HG03469 (cell line): ENCODE measurements around the gene BMP8B.
"Not testable (repeated sequence)": the region's sequence is repeated elsewhere in the genome, so short reads cannot be mapped to it uniquely, and the experiment has no call there.

Experiments used
- ATAC-seq: cut with Tn5 transposase; IDR thresholded peaks from one replicate; pipeline ENCODE4 v1.9.1; 2021; ENCODE audit warnings: mild to moderate bottlenecking, moderate library complexity, moderate number of reproducible peaks; ENCODE audit not compliant: unreplicated experiment

BMP8B gene

DNA sequence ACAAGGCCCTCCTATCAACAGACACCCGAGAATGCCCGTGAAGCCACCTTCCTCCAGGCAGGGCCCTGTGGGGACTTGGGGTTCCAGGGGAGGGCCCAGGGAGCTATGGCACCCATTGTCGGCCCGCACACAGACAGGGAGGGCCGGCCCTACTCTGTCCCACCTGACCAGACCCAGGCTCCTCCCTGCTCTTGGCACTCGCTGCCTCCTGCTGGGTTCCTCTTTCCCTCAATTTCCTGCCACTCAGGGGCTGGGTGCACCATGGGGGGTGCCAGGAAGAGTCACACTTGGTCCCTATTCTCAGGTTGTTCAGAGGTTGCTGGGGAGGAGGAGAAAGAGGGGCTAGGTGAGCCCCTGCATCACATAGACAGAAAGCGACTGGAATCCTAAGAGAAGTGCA is 9.5 kb downstream of the BMP8B start:
- no peak for ATAC-seq

DNA sequence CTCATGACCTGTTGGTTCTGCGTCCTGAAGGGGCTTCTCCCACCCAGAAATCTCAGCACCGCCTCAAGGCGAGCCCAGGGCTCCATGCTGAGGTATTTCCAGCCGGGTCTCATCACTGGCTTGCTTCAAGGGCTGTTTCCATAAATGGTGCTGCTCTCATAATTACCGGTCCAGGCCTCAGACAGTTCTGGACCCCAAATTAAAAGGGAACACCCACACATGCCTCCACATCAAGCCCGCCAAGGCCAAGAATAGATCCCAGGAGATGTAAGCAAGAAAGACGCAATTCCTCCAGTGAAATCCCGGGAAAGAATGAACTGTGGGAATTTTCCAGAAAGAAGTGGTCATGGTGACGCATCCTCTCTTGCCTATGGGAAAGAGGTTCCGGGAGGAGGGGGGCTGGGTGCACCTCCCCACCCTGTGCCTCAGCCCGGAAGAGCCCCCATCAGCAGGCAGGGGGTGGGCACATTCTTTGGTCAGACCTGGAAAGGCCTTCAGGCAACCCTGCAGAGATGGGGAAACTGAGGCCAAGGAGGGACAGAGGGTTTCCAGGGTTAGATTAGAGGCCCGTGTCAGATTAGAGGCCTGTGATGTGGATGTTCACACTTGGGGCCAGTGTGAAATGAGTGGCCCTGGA is 10.1 kb downstream of the BMP8B start:
- ATAC-seq: not testable (repeated sequence)

DNA sequence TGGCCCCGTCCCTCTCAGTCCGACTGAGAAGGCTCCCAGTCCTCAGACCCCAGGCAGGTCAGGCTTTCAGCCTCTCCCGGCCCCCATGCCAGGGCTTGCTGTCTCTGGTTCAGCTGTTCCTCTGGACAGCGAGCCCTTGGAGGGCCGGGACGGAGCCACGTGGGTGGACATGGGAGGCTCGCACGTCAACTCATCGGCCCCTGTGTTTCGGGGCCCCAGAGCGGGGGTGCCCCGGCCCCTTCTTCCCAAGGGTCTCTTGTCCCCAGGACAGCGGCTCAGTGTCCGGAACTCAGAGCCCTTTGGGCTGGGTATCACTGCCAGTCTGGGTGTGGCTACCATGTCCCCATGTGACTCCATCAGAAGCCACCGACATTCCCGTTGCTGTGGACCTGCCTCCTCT is 10.8 kb downstream of the BMP8B start:
- not testable (repeated sequence) for ATAC-seq

DNA sequence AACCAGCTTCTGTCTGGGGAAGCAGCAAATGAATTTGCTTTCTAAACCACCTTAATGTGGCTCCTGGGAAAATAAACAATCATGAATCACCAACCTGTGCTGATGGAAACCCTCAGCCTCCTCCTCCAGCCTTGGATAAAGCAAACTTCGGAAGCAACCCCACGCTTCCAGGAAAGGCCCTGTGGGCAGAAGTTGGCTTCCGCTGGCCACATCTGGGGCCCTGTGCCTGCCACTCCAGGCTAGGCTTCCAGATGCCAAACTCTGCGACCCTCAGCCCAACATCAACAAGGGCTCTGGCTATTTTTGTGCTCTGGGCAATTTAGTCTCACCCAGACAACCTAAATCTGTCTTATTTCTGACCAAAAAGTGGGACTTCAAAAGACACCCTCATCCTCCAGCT is 11.4 kb downstream of the BMP8B start:
- no peak for ATAC-seq

DNA sequence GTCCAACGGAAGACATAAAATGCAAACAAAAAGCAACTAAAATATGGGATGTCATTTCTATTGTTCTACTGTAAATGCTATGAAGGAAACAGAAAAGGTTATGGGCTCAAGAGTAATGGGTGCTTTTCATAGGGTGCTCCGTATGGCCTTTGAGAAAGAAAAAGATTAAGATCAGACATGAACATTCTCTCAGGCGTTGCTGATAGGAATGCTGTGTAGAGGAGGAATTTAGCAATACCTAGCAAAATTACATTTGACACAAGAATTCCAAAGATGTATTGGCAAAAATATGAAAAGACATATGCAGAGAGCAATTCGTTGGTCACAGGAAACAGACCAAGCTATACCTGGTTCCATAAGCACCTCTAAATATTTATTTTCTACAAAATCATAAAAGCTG is 11.8 kb downstream of the BMP8B start:
- no peak for ATAC-seq

DNA sequence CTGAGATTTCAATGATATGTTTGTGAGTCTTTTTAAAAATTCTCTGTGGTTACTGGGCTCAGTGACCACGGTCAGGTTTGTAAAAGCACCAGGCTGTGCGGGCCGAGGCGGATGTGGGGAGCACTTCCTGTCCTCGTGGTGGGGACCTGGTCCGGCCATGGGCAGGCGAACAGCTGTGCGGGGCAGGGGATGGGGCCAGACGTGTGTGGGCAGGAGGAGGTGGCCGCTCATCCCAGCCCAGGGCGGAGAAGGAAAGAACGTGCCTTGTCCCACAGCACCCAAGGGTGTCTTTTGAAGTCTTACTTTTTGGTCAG is 12.3 kb downstream of the BMP8B start:
- ATAC-seq: no peak

DNA sequence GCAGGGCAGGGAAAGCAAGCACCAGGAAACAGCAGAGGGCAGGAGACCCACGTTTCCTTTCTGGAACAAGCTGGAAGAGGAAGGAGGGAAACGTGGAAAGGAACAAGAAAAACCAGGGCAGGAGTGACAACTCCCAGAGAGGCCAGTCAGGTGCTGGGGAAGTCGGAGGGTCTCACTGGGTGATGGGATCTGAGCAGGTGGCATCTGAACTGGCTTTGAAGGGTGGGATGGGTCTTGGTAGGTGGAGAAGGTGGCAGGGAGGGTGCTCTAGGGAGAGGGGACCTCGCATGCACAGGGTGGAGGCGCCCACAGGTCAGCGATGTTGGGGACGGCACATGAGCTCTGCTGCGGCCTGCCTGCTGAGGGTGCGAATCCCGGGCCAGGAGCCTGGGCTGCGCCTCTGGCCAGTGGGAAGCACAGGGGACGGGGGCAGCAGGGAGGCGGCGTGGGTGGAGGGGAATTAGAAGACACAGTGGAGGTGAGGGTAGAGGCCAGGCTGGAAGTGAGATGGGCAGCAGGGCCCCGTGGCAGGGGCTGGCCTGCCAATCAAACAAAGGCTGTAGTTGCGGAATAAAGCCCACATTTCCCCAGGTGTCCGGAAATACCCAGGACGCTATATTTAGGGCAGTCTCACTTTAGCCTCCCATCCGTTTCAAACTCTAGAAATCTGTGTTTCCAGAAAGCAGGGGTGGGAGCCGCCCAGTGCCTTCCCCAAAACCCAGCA is 12.8 kb downstream of the BMP8B start:
- not testable (repeated sequence) for ATAC-seq

DNA sequence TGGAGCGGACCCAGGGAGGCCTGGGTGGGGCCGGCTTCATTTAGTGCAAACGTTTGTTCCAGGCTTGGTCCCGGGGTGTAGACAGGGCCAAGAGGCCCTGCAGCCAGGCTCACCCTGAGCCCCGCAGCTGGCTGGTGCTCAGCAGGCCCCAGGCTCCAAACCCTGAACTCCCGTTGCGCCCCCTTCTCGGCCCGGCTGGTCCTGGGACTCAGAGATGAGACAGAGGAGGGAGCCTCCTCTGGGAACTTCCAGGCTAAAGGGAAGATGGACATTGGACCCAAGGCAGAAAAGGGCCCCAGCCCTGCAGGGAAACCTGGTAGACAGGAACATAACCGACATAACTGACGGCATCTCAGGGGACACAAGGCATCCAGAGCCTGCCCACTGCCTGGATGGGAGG is 13.5 kb downstream of the BMP8B start:
- not testable (repeated sequence) for ATAC-seq

DNA sequence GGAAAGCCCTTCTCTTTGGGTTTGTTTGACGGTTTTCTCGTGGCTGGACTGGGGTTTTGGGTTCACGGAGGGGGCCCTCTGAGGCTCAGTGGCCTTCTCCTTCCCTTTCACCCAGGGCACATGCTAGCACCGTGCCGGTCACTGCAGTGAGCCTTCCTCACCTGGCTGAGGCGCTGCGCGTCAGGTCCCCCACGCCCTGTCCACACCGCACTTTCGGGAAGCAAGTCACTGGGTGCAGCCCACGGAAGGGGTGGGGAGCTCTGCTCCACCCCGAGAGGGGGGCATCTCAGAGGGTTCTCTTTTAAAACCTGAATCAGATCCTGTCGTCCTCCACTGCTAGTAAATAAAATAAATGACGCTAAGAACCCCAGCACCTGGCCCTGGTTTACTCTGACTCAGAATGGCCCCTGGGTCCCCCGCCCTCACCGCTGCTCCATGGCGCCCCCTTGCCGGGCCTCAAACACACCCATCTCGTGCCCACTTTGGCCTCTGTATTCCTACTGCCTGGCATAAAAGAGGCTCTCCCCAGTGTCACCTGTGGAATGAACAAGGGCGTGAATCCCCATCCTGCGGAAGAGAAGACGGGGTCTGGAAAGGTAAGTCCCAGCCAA is 15.2 kb downstream of the BMP8B start:
- not testable (repeated sequence) for ATAC-seq

DNA sequence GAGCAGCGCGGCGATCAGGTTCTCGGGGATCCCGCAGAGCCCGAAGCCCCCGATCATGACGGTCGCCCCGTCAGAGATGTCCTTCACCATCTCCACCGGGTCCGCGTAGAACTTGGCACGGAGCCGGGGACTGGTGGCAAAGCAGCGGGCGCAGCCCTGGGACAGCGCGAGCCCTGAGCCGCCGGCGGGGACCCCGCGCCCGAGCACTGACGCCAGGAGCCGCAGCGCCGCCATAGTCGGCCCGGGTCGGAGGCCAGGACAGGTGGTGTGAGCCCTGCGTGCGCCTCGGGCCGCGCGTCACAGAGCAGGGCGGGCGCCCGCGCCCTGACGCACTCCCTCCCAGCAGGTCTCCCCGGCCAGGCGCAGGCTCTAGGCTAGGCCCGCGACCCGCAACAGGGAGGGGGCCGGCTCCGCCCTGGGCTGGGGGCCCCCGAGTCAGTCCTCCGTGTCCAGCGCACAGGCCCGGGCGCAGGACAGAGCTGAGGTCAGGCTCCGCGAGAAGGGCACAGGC is 17.6 kb downstream of the BMP8B start, which contains the start of gene OXCT2:
Gene OXCT2 (minus strand): TSS at position 327 of the 511 bp plus-strand sequence. CDS start 93 bp downstream, at position 234.
- not testable (repeated sequence) for ATAC-seq

DNA sequence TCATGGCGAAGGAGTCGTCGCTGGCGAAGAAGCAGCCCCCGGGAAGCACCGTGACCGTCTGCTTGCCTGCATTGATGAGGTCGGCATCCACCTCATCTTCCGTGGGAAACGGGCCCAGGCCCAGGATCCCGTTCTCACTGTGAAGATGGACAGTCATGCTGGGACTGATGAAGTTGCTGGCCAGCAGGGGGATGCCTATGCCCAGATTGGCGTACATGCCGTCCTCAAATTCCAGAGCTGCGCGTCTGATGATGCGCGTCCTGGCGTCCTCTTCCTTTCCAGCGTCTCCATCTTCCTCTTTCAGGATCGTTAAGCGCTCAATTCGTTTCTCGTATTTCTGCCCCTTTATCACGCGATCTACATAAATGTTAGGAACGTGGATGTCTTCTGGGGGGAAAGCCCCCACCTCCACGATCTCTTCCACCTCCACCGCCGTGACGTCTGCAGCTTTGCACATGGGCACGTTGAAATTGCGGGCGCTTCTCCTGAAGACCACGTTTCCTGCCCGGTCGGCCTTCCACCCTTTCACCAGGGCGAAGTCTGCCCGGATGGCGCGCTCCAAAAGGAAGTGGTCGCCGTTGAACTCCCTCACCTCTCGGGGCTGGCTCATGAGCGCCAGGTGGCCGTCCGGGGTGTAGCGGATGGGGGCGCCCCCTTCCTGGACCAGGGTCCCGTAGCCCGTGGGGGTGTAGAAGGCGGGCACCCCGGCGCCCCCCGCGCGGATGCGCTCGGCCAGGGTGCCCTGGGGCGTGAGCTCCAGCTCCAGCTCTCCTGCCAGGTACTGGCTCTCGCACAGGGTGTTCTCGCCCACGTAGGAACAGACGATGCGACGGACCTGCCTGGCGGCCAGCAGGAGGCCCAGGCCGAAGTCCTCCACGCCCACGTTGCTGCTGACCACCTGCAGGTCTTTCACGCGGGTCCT is 18.3 kb downstream of the BMP8B start:
- not testable (repeated sequence) for ATAC-seq

DNA sequence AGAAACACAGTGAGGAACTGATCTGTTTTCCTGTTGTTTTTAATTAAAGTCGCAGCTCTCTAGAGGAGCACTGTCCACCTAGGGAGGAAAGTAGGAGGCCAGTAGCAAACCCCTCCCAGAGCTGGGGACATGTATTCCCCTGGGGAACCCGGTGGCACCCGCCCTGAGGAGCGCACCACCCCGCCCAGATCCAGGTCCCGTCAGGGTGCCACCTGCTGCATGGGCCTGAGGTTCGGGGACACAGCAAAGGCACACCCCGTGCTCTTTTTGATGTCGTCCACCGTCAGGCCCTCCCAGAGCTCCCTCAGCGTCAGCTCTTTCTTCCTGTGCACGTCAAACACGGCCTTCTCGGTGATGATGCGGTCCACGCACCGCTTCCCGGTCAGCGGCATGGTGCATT is 19.2 kb downstream of the BMP8B start:
- ATAC-seq: not testable (repeated sequence)

DNA sequence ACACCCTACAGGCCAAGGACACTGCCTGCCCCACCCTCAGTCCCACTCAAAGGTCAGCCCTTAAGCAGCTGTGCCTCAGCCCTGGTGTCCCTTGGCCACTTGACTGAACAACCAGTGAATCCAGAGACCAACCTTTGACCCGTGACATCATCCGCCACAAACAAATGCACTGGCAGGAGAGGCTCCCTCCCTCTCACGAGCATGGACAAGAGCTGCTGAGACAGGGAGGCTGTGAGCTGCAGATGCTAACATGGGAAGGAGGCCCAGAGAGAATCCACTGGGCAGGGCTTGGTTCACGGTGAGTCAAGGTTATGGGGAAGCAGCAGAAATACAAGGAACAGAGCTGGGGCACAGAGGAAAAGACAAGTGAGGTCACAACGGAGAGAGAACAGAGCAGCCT is 22.2 kb downstream of the BMP8B start:
- not testable (repeated sequence) for ATAC-seq

DNA sequence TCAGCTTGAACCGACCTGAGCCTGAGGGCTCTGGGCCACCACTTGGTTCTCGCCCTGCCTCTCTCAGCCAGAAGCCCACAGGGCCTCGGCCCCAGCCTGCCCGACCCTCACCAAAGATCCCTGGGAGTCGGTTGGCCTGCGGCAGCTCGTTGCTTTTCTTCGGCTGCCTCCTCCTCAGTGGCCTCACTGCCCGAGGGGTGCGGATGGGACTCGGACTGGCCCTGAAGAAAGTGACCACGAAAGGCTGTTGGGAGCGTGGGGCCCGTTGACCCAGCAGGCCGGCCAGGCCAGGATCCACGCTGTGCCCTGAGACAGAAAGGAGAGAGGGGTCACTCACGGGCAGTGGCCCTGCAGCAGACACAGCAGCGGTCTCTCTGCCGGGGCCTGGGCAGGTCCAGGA is 24.2 kb downstream of the BMP8B start:
- ATAC-seq: not testable (repeated sequence)

DNA sequence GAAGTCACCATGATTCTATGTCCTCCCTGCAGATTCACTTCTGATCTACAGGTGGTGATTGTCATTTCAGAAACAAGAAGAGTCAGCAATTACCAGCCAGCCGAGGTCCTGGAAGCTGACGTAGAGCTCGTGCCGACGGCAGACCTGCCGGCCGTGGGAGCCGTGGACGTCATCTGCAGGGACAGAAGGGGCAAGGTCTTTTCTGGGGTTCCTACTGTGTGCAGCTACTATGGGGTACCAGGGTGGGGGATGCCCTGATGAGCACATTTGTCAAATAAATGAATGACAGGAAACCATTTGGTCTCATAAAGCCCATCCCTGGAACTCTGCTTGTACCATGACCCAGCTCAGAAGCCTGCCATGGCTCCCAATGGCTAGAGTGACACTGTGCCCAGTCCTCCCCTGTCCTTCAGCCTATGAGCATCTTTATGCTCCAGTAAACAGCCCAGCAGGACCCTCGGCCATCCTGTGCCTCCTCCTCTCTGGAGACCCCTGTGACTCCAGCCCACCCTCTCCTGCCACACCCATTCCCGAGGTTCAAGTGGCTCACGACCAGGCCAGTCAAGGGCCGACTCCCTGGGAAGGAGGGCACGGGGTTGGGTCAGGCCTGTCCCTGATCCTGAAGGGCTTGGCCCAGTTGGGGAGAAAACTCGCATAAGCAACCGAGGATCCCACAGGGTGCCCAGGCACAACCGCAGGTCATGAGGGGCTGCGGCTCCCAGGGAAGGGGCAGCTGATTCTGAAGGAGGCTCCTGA is 24.9 kb downstream of the BMP8B start:
- ATAC-seq: not testable (repeated sequence)

DNA sequence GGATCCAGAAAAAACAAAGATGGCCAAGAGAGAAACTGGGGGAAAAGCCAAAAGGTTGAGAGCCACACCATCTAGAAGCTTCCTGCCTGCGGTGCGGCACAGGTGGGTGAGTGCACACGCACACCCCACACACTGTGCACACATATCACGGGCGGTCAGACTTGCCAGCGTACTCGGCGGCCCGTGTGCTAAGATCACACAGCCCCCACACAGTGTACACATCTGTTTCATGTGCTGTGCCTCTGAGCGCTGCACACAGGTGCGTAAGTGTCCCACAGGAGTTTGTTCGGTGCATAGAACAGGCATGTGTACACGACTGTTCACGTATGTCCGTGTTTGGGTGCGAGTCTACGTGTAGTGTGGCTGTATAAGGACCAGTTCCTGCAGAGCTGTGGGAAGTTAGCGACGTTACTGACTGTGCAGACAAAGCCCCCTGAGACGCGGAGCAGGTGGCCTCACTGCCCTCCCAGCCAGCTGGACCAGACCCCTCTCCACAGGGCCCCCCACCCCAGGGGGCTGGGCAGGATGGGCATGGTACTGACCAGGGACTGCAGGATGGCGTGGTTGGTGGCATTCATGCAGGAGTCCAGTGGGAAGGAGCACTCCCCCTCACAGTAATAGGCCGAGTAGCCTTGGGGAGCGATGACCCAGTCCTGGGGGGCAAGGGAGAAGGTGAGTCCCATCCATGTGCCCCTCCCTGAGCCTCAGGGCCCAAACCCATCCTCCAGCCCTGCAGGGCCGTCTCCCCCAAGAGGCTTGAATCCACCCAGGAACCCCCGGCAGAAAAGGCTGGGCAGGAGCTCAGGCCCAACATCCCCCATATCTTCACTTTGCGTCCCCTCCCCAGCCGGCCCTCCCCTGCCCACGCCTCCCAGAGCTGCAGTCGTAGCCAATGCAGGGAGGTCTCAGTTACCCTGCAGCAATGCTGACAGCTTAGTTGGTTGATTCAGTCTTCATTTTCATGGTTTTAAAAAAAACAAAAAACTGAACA is 25.8 kb downstream of the BMP8B start:
- no peak for ATAC-seq

DNA sequence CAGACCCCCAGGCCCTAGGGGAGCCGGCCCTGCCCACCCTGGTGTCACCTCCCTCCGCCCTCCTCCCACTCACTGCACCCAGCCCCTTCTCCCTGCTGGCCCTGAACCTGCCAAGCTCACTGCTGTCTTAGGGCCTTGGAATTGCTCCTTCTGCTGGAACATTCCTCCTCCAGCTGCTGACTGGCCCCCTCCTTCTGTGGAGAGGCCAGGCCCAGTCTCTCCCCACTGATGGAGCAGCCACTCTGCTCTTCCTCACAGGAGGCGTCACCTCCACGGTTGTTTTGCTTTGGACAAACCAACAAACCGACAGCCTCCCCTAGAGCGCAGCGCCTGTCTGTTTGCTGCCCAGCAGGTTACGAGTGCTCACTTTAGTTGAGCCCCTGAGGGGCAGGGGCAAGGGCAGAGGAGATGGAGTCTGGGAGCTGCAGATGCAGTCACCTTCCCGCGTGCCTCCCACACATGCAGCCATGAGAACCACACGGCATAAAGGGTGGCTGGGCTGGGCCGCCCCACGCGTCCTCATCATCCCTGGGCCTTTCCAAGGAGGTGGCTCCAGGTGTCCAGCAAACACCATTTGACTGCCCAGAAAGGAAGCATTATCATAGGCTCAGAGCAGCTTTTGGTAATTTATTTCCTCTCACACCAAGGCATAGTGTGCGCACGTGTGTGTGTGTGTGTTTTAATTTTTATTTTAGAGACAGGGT is 27.0 kb downstream of the BMP8B start:
- no peak for ATAC-seq

DNA sequence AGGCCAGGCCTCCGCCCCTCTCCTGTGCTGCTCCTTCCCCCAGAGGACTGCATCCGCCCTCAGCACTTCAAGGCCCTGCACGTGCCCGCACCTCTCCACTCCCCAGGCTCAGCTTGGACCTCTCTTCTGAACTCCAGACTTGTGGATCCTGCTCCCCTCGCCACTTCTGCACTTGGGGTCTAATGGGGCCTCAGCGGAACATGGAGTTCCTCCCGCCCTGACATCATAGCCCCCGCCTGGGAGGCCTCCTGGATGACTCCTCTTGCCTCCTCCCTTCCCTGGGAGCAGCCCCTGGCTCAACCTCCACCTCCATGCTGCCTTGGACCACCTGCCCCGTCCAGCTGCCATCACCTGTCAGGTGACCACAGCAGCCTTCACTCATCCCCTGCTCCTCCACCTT is 27.6 kb downstream of the BMP8B start:
- ATAC-seq: no peak
